SKM-1 (cell line): ENCODE results near the gene MRPS7.
A peak's percentile ranks its signal among the peaks of the same experiment; 100 is the strongest.
"Not testable (repeated sequence)": the region's sequence is repeated elsewhere in the genome, so short reads cannot be mapped to it uniquely, and the experiment has no call there.

Experiments
- DNase-seq: peaks from one replicate; lab custom pipeline; 2025; ENCODE audit not compliant: unreplicated experiment; lab: John Stamatoyannopoulos, UW

MRPS7 gene

GRCh38 chr17:75242461-75243042 is 19.1 kb upstream of the MRPS7 start:
- DNase-seq = no peak

GRCh38 chr17:75244133-75244866 is 17.4 kb upstream of the MRPS7 start:
- DNase-seq = peak; percentile 50

- no peak for DNase-seq
These were observed 16.7 kb upstream of the MRPS7 start for GRCh38 chr17:75245011-75245410.

GRCh38 chr17:75246404-75246803 is 15.3 kb upstream of the MRPS7 start:
- DNase-seq = no peak

- no peak for DNase-seq
These were observed 12.1 kb upstream of the MRPS7 start for GRCh38 chr17:75249564-75249963.

- DNase-seq = no peak
These were observed 11.6 kb upstream of the MRPS7 start for GRCh38 chr17:75250009-75250471.

- DNase-seq = no peak
These were observed 9.5 kb upstream of the MRPS7 start for GRCh38 chr17:75252039-75252816.

- not testable (repeated sequence) for DNase-seq
These were observed 5.6 kb upstream of the MRPS7 start for GRCh38 chr17:75255954-75256698.

GRCh38 chr17:75257228-75257627 is 4.5 kb upstream of the MRPS7 start:
- DNase-seq = not testable (repeated sequence)

GRCh38 chr17:75260641-75261335 is 891 bp upstream of the MRPS7 start:
- no peak for DNase-seq

GRCh38 chr17:75262112-75262606 is 480 bp downstream of the MRPS7 start:
- DNase-seq = no peak

GRCh38 chr17:75263055-75263454 is 1.4 kb downstream of the MRPS7 start:
- DNase-seq = no peak

- no peak for DNase-seq
These were observed 4.1 kb downstream of the MRPS7 start for GRCh38 chr17:75265614-75266315.

- DNase-seq = no peak
These were observed 4.9 kb downstream of the MRPS7 start for GRCh38 chr17:75266316-75267152.

GRCh38 chr17:75267153-75267410 is 5.4 kb downstream of the MRPS7 start:
- no peak for DNase-seq

GRCh38 chr17:75267411-75268232 is 5.9 kb downstream of the MRPS7 start:
- no peak for DNase-seq

- DNase-seq = no peak
These were observed 8.2 kb downstream of the MRPS7 start for GRCh38 chr17:75269844-75270217.

GRCh38 chr17:75270218-75270965 is 8.7 kb downstream of the MRPS7 start:
- peak; percentile 60 for DNase-seq
